ENCODE results near the gene CASP10.

CASP10 gene

DNA sequence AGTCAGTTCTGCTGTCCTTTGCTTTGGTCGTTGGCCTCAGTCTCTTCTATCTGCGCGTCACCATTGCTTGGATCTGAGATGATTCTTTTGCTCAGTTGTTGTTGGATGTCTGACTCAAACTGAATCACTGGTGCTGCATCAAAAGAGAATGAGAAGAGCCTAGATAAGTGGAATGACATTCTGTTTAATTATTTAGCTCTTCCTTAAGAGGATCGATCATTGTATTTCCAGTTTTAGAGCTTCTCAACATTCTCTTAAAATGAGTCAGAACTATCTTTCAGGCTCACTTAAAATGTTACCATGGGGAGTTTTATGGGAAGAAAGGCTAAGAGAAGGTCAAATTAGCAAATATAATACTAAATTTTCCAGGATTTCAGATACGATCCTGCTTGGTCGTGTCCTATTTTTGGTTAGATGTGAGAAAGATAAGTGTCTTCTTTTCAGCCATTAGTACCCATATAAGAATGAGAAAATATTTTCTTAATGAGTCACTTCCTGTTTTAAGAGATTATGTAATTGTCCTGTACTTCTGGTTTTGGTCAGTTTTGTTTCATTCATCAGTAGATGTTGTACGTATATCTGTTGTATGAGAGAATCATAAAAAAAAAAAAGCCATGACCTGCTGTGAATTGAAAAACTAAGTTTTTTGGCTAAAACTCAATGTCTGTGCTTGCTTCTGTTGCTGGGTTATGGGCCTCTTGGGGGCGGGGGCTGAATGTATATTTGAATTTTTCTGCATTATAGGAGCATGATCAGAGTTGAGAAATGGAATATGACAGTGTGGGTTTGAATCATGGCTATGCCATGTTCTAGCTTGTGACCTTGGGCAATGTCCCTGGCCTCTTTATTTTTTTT lies 31.6 kb upstream of the CASP10 start:
- TF ChIP-seq, protein P1, sequence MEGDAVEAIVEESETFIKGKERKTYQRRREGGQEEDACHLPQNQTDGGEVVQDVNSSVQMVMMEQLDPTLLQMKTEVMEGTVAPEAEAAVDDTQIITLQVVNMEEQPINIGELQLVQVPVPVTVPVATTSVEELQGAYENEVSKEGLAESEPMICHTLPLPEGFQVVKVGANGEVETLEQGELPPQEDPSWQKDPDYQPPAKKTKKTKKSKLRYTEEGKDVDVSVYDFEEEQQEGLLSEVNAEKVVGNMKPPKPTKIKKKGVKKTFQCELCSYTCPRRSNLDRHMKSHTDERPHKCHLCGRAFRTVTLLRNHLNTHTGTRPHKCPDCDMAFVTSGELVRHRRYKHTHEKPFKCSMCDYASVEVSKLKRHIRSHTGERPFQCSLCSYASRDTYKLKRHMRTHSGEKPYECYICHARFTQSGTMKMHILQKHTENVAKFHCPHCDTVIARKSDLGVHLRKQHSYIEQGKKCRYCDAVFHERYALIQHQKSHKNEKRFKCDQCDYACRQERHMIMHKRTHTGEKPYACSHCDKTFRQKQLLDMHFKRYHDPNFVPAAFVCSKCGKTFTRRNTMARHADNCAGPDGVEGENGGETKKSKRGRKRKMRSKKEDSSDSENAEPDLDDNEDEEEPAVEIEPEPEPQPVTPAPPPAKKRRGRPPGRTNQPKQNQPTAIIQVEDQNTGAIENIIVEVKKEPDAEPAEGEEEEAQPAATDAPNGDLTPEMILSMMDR (IDR thresholded peaks at IDR 0.05; ENCODE audit: control insufficient read depth, extremely low read depth, insufficient read depth) = no peak
- DNase-seq (ENCODE audit: low read depth) = no peak

DNA sequence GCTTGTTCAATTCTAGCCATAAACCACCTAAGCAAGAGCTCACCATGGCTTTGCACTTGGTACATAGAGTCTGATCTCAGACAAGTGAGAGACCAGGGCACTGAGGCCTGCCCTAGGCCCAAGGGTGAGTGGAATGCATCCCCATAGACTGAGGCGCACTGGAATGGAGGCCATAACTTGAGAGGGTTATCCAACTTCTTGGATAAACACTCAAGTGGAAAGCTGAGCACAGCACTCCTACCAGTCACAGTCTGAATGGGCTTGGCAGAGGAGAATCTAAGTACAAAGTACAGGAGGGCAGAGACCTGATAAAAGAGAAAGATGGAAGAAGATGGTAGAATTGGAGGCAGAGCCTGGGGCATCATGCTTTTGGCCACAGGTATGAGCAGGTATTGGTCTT lies 30.4 kb upstream of the CASP10 start:
- no peak for DNase-seq (ENCODE audit: low read depth)
- no peak overlapping the region for H3K4me3 ChIP-seq (ENCODE audit: low read depth, low read length)
- TF ChIP-seq, protein P1 (IDR thresholded peaks at IDR 0.05; ENCODE audit: control insufficient read depth, extremely low read depth, insufficient read depth) = no peak

More for the DNA sequence above, 31.6 kb upstream of the CASP10 start:
- H3K4me3 ChIP-seq (ENCODE audit: low read depth, low read length) = no peak overlapping the region

DNA sequence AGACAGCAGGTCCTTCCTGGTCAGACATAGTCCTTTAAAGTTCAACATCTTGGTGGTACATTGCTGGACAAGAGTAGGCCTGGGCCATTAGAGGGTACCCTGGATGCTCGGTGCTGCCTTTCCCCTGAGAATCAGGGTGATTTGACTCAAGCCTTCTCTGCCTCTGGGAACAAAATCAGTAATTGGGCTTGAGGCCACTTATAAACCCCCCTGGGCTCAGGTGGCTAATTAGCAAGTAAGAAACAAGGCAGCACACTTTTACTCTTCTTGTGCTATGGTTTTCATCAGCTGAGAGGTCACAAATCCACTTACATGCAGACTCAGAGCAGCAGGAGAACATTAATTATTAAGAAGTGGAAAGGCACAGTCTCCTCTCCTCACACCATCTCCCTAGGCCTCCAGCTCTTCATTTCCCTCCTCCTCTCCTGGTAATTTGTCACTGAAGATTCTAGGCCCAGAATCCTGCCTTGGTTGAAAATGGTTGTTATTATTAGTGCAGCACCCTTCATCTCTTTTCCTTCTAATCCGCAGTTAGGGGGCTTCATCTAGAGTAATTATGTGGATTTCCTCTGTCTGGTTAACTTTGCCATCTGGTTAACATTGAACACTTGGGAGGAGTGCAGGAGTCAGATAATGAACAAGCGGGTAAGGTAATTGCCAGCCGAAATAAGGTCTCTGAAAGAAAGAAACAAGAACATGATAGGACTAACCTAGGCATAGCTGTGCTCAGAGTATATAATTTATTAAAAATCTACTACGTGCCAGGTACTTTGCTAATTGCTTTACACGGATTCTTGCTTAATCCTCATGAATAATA lies 29.7 kb upstream of the CASP10 start:
- no peak for DNase-seq (ENCODE audit: low read depth)
- no peak overlapping the region for H3K4me3 ChIP-seq (ENCODE audit: low read depth, low read length)
- TF ChIP-seq, protein P1 (IDR thresholded peaks at IDR 0.05; ENCODE audit: control insufficient read depth, extremely low read depth, insufficient read depth) = no peak

DNA sequence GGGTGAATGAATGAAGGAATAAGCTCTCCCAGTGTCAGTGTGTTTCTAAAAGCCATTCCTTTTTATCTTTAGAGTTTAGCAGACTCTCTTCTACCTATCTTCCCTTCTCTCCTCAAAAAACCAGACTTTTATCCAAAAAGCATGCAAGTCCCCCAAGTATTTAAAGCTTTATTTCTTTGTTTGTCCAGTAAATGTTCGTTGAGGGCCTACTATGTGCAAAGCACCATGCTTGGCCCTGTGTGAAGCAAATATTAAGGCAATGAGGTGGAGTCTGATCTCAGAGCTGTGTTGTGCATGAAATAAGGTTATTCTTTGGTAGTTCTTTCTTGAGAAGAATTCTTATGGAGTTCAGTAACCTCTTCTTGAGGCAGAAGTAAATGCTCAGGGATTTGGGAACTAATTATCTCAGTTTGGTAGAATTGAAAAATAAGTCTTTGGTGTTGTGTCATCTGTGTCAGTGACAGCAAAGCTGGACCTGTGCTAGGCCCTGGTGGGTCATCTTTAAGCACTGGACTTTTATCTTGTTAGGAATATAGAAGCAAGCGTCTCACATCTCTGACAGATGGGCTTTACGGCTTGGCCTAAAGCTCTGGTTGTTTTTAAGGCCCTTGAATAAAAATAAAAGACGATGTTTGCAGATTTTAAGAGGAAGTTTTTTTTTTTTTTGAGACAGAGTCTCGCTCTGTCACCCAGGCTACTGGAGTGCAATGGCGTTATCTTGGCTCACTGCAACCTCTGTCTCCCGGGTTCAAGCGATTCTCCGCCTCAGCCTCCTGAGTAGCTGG lies 28.1 kb upstream of the CASP10 start:
- DNase-seq (ENCODE audit: low read depth) = no peak
- H3K4me3 ChIP-seq (ENCODE audit: low read depth, low read length) = no peak overlapping the region
- TF ChIP-seq, protein P1 (IDR thresholded peaks at IDR 0.05; ENCODE audit: control insufficient read depth, extremely low read depth, insufficient read depth) = no peak

GRCh38 chr2:201156036-201156435 lies 26.9 kb upstream of the CASP10 start:
- H3K4me3 ChIP-seq (ENCODE audit: low read depth, low read length) = no peak overlapping the region
- no peak for DNase-seq (ENCODE audit: low read depth)

GRCh38 chr2:201156640-201157039 lies 26.3 kb upstream of the CASP10 start:
- TF ChIP-seq, protein P1 (IDR thresholded peaks at IDR 0.05; ENCODE audit: control insufficient read depth, extremely low read depth, insufficient read depth) = no peak
- H3K4me3 ChIP-seq (ENCODE audit: low read depth, low read length) = no peak overlapping the region
- DNase-seq (ENCODE audit: low read depth) = no peak

More at GRCh38 chr2:201156036-201156435, 26.9 kb upstream of the CASP10 start:
- TF ChIP-seq, protein P1 (IDR thresholded peaks at IDR 0.05; ENCODE audit: control insufficient read depth, extremely low read depth, insufficient read depth) = no peak

Measured in LNCaP clone FGC (cell line).